Glomerular endothelial cell (primary cell): ENCODE measurements around the gene RASA4. TPM values are rescaled to one million over a fixed set of nuclear protein-coding genes. Genes with fewer than 3 reads are reported as not detected.
"Not testable (repeated sequence)": the region's sequence is repeated elsewhere in the genome, so short reads cannot be mapped to it uniquely, and the experiment has no call there.

ENCODE experiments used
- DNase-seq: peaks from one replicate; pipeline ENCODE4 v3.0.0-alpha.2; 2011; ENCODE audit warnings: low read depth, low spot score; ENCODE audit errors: extremely low read depth
- total RNA-seq: library from RNA; depleted of rRNA; stranded (reverse); fragments of >200 nt; gene quantifications from 2 replicates; pipeline ENCODE4 v1.2.3, GENCODE V29; 2015

The RASA4 gene
- total RNA-seq, 1 donor from 2014 or later, result 22.0 TPM

DNA sequence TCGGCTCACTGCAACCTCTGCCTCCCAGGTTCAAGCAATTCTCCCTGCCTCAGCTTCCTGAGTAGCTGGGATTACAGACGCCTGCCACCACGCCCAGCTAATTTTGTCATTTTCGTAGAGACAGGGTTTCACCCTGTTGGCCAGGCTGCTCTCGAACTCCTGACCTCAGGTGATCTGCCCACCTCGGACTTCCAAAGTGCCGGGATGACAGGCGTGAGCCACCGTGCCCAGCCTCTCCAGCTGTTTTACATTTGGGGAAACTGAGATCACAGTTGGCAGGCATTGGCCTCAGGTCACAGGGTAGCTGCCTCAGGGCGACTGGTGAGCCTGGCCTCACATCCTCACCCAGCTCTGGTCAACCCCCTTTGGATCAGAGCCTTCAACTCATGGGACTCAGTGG lies 6.8 kb downstream of the RASA4 start:
- not testable (repeated sequence) for DNase-seq

DNA sequence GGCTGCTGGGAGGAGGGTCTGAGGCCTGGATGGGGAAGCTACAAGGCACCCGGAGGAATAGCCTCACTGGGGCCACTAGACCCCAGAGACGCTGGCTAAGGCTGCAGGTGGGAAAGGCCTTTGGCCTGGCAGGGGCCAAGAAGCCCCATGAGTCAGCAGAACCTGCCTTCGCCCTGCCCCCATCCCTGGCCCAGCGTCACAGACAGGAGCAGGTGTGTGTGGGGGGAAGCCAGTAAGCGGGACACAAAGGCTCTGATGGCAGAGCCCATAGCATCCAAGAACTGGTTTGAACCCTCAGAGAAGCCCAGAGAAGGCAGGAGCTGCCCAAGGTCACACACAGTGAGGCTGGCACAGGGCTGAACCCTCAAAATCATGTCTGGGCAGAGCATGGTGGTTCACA lies 9.7 kb downstream of the RASA4 start:
- DNase-seq, result not testable (repeated sequence)

DNA sequence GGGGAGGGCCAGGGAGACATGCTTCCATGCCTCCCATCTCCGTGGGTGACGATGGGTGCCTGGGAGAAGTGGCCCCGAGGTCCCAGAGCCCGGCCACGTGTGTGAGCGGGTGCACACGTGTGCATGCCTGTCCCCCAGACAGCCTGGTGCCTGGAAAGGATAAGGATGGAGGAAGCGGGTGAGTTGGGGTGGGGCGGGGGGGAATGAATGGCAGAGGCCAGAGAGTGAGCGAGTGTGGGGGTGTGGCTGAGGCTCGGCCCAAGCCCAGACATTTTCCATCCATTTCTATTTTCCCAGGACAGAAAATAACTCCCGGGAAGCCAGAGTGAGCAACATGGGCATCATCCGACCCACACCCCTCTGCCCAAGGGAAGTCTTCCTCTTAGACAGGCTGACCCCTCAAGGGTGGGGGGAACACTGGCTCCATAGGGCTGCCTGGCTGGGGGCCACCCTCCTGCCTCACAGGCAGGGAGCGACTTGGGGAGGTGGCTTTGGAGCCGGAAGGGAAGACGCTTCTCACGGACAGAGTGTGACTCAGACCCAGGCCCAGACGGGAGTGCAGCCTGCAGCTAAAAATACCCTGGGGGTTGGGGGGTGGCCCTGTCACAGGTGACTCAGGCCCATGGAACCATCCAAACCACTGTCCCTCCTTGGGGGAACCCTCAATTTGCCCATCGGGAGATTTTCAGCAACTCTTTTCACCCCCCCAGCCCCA lies 12.0 kb downstream of the RASA4 start:
- DNase-seq, result not testable (repeated sequence)

DNA sequence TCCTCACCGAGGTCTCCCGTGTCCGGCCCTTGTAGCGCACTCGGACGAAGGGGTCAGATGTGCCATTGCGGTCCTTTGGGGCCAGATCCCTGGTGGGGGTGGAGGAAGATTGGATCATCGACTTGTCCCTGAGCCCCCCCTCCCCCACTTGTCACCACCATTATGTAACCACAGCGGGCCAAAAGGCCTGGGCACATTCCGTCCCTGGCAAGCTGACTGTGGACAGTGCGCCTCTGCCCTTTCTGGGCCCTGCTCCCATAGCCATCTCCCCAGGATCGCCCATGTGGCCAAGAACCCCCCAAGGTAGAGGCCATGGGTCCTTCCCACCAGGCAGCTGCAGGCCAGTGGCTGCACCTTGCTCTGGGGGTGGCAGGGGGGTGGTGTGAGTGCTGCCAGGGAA lies 14.2 kb downstream of the RASA4 start:
- DNase-seq, result not testable (repeated sequence)

DNA sequence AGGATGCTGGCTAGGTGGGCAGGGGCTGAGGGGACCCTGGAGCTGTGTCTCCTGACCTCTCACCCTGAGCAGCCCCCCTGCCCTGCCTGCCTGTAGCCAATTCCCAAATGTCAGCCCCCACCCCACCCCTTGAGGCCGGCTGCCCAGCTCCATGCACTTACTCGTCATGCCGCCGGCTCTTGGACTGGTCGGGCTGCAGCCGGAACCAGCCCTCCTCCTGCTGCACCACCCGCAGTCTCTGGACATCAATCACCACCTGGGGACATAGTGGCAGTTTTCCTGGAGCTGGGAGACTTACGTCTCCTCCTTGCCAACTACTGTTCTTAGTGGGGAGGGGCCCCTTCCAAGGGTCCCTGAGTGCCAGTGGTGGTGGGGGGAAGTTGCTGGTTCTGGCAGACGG lies 16.9 kb downstream of the RASA4 start:
- DNase-seq, result not testable (repeated sequence)

DNA sequence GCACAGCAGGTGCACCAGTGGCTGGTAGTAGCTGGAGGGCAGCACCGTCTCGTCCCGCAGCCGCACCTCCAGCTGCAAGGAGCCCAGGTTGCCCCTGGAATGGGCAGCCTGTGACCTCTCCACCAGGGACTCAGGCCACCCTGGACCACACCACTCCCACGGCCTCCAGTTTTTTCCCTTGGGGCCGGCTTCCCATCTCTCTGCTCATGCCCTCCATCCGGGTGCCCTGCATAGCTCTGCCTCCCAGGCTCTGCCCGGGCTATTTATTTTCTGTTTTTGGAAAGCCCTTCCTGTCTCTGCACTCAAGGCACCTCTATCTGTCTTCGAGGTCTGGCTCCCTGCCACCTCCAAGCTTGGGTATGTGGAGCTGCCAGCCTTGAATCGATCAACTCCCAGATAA lies 20.5 kb downstream of the RASA4 start:
- DNase-seq, result not testable (repeated sequence)

DNA sequence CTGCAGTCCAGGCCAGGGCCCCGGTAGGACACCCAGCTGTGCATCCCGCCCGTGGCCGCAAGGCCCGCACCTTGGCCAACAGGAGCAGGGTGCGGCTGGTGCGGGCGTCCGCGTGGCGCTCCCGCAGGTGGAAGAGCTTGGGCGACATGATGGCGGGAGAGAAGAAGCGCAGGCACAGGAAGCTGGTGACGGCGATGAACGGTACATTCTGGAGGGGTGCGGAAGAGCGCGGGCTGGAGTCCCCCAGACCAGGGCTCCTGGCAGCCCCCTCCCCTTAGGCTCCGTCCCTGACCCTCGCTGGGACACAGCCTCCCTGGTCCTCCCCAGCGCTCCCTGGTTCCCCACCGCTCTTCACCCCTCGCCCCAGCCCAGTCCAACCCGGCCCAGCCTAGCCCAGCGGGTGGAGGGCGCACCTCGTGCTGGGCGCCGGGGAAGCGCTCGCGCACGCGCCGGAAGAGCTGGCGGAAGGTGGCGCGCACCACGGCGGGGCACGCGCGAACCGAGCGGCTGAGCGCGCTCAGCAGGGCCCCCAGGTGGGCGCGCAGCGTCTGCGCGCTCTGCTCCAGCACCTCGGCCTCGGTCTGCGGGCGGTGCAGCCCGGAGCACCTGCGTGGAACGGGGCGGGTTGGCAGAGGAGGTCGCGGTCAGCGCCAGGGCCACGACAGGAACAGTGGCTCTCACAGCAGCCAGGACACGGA lies 22.8 kb downstream of the RASA4 start:
- not testable (repeated sequence) for DNase-seq

DNA sequence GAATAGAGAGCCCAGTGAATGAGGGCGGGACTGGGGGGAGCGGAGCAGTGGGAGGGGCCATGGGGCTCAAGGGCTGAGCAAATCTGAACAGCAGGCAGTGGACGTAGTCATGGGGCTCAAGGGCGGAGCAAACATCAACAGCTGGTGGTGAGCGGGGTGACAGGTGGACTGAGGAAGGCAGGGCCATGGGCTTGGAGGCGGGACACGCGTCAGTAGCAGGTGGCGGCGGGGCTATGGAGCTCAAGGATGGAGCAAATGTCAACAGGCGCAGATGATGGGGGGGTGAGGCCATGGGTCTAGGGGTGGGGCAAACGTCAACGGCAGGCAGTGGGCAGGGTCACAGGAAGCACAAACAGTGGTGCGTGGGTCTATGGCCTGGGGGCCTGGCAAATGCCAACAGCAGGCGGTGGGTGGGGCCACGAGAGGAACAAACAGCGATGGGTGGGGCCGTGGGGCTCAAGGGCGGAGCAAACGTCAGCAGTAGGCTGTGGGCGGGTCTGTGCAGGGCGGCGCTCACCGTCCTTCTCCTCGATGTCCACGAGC lies 24.0 kb downstream of the RASA4 start:
- not testable (repeated sequence) for DNase-seq

DNA sequence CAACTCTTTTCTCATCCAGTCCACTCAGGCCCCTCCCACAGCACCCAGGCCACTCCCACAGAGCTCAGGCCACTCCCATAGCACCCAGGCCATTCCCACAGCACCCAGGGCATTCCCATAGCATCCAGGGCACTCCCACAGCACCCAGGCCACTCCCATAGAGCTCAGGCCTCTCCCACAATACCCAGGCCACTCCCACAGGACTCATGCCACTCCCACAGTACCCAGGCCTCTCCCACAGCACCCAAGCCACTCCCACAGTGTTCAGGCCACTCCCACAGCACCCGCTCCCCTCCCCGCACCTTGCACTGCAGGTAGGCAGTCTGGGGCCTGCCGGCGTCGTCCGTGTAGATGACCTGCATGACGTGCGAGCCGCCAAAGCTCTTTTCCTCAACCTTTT lies 26.7 kb downstream of the RASA4 start:
- DNase-seq, result not testable (repeated sequence)

DNA sequence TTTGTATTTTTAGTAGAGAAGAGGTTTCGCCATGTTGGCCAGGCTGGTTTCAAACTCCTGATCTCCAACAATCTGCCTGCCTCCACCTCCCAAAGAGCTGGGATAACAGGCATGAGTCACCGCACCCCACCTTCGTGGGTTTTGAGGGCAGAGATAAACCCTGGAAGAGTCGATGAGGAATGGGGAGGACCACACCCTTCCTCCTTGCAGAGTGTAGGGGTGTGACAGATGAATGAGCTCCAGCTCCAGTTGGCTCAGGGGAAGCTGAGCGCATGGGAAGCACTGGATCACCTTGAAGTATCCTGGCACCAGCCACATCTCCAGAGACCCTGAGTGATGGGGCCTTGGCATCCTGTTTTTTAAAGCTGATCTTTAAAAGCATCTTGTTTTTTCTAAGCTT lies 33.1 kb downstream of the RASA4 start:
- DNase-seq, result not testable (repeated sequence)

DNA sequence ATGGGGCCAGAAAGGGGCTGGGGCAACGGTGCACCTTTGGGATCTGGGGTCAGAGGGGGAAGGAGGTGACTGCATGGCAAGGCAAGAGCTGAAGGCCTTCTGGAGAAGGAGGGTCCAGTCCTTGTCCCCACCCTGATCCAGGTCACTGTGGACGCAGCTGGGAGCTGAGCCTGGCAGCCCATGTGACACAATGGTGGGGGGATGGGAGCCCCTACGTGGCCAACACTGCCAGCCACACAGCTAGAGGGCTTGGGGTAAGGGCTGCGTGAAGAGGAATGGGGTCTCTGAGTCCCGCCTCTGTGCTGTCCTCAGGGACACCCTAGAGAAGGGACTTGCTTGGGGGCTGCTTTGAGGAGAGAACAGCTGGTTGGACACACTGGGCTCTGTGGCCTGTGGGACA lies 34.8 kb downstream of the RASA4 start:
- not testable (repeated sequence) for DNase-seq

DNA sequence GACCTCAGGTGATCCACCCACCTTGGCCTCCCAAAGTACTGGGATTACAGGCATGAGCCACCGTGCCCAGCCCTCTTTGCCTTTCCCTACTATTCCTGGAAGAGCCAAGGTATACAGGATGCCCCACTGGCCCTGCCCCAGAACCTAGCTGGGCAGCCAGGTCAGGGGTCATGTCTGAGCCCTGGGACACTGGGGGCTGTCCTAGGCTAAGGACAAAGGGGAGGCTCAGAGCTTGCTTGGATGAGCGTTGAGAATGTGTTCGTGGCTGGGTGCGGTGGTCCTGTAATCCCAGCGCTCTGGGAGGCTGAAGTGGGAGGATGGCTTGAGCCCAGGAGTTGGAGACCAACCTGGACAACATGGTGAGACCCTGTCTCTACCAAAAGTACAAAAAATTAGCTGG lies 38.1 kb downstream of the RASA4 start:
- DNase-seq, result not testable (repeated sequence)

DNA sequence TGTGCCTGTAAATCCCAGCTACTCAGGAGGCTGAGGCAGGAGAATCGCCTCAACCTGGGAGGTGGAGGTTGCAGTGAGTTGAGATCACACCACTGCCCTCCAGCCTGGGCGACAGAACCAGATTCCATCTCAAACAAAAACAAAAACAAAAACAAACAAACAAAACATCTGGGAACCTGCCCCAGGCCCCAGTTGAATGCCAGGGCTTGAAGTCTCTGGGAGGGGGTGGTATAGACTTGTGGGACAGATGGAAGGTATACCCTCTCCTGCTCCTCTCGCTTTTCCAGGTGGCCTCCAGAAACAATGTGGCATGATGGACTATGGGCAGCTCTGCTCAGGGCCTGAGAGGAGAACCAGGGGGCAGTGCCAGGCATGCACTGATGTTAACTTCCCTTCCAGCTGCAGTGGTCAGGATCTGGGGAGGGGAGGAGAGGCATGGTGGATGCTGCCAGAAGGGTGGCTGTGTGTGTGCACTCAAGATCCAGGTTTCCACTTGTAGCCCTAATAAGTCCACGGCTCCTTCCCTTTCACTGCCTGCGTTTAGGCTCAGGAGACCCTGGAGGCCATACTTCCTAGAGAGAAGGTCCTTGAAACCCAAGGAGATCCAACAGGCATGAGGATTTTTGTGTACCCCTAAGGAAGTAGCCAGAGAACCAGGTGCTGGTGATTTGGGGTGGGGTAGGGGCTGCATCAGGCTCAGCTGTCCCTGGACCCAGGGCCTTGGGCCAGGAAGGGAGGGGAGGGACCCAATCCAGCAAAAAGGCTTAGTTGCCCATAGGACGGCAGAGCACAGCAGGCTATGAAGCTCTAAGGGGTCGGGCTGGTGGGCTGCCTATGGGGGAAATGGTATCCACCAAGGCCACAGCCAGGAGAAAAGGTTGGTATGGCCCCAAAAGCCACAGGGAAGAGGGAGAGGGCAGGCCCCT lies 39.0 kb downstream of the RASA4 start:
- not testable (repeated sequence) for DNase-seq

DNA sequence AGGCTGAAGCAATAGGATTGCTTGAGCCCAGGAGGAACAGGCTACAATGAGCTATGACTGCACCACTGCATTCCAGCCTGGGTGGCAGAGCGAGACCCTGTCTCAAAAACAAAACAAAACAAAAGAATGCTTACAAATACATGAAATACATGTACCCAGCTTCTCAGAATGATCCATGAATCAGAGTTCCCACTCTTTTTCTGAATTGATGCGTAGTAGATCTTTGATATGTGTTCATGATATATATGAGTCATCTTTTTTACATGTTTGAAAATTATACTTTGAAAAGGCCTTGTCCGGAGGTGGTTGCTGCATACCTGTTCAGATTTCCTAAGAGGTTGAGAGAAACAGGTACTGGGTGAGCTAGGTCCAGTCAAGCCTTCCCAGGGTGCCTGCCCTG lies 40.2 kb downstream of the RASA4 start:
- DNase-seq, result not testable (repeated sequence)

DNA sequence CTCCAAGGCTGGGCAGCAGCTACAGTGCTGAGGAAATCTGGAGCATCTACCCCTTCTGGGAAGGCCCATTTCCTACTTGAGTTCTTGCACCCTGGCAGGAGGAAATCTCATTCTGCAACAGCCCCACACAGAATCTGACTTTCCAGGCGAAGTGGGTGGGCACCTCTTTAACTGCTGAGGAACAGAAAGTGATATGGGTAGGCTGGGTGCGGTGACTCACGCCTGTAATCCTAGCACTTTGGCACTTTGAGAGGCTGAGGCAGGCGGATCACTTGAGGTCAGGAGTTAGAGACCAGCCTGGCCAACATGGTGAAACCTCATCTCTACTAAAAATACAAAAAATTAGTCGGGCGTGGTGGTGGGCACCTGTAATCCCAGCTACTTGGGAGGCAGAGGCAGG lies 41.9 kb downstream of the RASA4 start:
- not testable (repeated sequence) for DNase-seq

DNA sequence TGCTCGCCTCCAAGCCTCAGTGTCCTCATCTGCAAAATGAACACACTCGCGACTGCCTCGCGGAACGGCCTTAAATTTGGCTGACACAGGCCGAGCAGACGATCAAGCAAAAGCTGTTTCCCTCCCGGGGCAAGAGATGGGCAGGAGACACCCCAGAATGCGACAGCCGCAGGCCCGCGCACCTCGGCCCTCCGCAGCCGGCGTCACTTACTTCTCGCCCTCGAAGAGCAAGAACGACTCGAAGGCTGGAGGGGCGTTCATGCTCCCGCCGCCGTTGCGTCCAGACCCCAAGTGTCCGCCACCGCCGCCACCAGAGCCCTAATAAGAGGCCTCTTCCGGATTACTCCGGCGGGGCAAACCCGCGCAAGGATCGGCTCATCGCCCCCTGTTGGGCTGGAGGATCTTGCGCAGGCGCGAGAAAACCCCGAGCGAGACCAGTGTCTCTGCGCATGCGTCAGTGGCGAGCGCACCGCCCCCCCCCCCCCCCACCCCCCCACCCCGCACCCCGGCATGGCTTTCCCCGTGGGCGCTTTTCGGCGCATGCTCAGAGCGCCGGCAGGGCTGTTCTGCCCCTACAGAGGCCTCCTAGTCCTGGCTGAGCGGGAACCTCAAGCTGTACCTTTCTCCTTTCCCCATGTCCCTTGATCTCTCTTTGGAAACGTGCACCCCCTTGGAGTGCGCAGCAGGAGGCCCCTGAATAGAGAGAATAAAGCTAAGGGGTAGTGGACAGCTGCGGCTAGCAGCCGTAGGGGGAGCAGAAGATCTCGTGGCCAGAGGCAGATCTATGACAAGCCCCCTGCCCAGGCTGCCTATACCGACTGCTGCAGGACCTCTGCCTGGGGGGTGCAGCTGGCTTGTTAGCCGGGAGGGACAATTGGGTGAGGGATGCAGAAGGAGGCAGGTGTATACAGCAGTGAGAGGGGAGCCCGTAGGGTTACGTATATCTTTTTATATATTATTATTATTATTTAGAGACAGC lies 44.0 kb downstream of the RASA4 start, which contains the start of gene POLR2J3:
Gene POLR2J3 (minus strand): TSS at position 323 of the 979 bp plus-strand sequence. CDS start 62 bp downstream, at position 261.
- peak; percentile 42 for DNase-seq

DNA sequence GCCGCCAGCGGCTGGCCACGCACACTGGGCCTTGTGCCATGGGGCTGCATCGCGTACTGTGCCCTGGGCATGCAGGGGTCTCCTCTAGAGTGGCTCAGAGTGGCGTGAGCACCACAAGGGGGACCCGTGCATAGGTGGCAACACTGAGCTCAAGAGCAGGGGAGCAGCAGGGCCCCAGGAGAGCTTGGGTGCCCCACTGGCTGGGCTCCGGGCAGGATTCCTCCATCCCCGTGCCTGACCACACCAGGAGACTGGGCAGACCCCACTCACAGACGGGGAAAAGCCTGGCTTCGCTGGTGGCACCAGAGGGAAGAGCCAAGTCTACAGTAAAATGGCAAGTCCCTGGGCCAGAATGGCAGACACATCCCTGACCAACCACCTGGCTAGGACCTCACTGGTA lies 47.9 kb downstream of the RASA4 start:
- not testable (repeated sequence) for DNase-seq

DNA sequence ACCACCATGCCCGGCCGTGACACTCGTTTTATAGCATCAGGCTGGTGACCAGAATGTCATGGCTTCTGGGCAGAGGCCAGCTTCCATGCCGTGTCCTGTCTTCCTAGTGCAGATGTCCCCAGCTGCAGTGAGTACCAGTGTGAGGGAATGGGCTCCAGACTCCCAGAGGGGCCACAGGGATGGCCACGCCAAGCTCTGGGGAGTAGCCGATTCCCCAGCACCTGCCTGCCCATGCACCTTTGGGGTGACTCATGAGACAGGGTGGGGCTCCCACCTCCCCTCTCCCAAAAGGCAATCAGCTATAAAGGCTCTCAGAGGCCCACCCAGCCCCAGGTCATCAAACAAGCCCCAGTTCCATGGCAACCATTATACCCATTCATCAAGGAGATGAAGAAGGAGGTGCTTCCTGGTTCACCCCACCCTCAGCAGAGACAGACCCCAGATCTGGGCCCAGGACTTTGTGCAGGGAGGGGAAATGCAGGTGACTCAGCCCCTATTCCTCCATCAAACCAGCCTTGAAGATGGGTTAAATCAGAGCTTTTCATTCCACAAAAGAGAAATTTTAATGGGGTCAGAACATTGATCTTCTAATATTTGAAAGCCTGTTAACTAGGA lies 65.6 kb downstream of the RASA4 start, which contains the start of gene SPDYE2:
Gene SPDYE2 (plus strand): TSS at position 419 of the 615 bp plus-strand sequence. CDS start 2,030 bp downstream, outside the sequence.
- DNase-seq, result not testable (repeated sequence)

DNA sequence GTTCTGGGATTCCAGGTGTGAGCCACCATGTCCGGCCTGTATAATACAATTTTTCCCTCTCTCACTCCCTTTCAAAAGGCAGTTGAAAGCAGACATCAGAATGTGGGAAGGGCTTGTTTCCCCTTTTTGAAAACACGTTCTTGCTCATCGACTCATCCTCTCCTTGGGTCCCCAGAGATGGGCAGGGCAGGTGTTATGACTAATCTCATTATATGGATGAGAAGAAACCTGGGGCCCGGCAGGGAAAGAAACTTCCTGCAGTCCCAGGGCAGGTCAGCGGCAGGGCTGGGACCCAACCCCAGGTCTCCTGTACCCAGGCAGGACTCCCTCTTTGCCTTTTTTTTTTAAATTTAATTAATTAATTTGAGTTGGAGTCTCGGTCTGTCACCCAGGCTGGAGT lies 70.2 kb downstream of the RASA4 start:
- not testable (repeated sequence) for DNase-seq
